Stimulated activated naive CD8-positive, alpha-beta T cell treated with anti-CD3 and anti-CD28 coated beads, Interleukin-15, Interleukin-2, amounts not matched to agents 100 ng/mL and 50 ng/mL, for 24 hours (primary cell): ENCODE measurements around the gene LONP1.

Experiments used
- H3K27ac Mint-ChIP-seq: one replicate; pipeline ENCODE4 v1.8.0; 2021; ENCODE audit warnings: mild to moderate bottlenecking, mixed read lengths
- H3K27me3 Mint-ChIP-seq: one replicate; pipeline ENCODE4 v1.8.0; 2021; ENCODE audit warnings: mixed read lengths
- H3K36me3 Mint-ChIP-seq: one replicate; pipeline ENCODE4 v1.8.0; 2021; ENCODE audit warnings: low read depth, mixed read lengths
- H3K4me1 Mint-ChIP-seq: one replicate; pipeline ENCODE4 v1.8.0; 2021; ENCODE audit warnings: low read depth, mixed read lengths
- H3K4me3 Mint-ChIP-seq: one replicate; pipeline ENCODE4 v1.8.0; 2021; ENCODE audit warnings: mild to moderate bottlenecking, mixed read lengths
- H3K9me3 Mint-ChIP-seq: one replicate; pipeline ENCODE4 v1.8.0; 2021; ENCODE audit warnings: mixed read lengths

Gene LONP1

DNA sequence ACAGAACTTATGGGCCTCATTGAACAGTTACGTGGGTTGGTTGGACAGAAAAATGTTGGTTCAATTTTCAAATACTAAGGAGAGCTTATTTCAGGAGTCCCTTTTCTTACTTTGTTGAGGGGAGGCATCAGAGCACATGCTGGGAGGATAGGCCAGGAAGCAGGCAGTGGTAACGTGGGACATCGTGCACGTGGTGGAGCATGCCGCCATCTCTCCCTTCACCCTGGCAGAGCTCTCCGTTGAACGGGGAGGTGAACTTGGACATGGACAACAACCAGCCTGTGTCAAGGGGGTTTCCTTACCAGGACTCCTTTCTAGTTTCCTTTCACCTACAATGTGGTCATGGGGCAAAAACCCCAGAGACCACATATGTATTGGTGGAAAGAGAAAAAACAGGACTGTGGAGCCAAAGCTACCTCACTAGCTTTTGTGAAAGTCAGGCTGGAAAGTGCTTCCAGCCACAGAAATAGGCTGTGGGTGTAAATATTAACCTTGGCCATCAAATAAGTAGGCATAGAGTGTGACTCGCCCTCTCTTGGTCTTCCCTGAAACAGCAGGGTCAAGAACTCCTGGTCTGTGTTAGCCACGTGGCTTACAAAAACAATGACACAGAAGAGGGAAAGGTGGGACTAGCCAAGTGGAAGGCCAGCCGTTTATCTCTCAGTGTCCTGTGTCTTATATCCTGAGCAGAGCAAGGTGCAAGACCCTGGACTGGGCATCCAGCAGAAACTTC is 54.0 kb downstream of the LONP1 start:
- peaks cover 69% of the 10 kb centered on the region for H3K36me3 Mint-ChIP-seq
- H3K9me3 Mint-ChIP-seq: no peaks in the 10 kb centered on the region
- H3K27ac Mint-ChIP-seq: peak overlapping the region; percentile 75
- no peaks in the 10 kb centered on the region for H3K27me3 Mint-ChIP-seq
- peaks cover 16% of the 10 kb centered on the region for H3K4me1 Mint-ChIP-seq
- no peak overlapping the region for H3K4me3 Mint-ChIP-seq

GRCh38 chr19:5664515-5664914 is 55.4 kb downstream of the LONP1 start:
- Mint-ChIP-seq H3K27me3 (no peaks in the 10 kb centered on the region), H3K4me3 (no peak overlapping the region), H3K4me1 (peaks cover 16% of the 10 kb centered on the region), H3K36me3 (peaks cover 71% of the 10 kb centered on the region), H3K9me3 (no peaks in the 10 kb centered on the region), H3K27ac (no peak overlapping the region)

DNA sequence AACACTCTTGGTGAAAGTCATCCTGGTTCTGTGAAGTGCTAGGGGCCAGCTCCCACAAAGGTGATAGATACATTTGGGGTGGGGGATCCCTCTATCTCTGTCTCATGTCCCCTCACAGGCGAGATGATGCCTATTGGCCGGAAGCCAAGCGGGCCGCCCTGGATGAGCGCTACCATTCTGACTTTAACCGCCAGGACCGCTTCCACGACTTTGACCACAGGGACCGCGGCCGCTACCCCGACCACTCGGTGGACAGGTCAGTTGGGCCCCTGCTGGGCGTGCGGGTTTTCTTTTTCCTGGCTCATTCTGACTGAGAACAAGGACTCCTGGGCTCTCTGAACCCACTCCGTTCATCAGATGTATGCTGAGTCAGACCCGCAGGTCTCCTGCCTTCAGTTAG is 56.0 kb downstream of the LONP1 start:
- Mint-ChIP-seq H3K4me3 (no peak overlapping the region), H3K36me3 (peaks cover 65% of the 10 kb centered on the region), H3K27ac (peak overlapping the region; percentile 45), H3K4me1 (peaks cover 16% of the 10 kb centered on the region), H3K9me3 (no peaks in the 10 kb centered on the region), H3K27me3 (no peaks in the 10 kb centered on the region)

GRCh38 chr19:5661483-5661882 is 58.5 kb downstream of the LONP1 start:
- H3K36me3 Mint-ChIP-seq: peaks cover 56% of the 10 kb centered on the region

GRCh38 chr19:5655412-5655811 is 64.5 kb downstream of the LONP1 start:
- Mint-ChIP-seq H3K36me3 (peaks cover 59% of the 10 kb centered on the region), H3K4me3 (no peak overlapping the region), H3K27me3 (no peaks in the 10 kb centered on the region), H3K4me1 (no peaks in the 10 kb centered on the region), H3K27ac (no peak overlapping the region), H3K9me3 (no peaks in the 10 kb centered on the region)

More at GRCh38 chr19:5661483-5661882, 58.5 kb downstream of the LONP1 start:
- H3K4me3 Mint-ChIP-seq: no peak overlapping the region
- H3K4me1 Mint-ChIP-seq: peaks cover 16% of the 10 kb centered on the region
- no peaks in the 10 kb centered on the region for H3K27me3 Mint-ChIP-seq
- H3K27ac Mint-ChIP-seq: no peak overlapping the region
- H3K9me3 Mint-ChIP-seq: no peaks in the 10 kb centered on the region

DNA sequence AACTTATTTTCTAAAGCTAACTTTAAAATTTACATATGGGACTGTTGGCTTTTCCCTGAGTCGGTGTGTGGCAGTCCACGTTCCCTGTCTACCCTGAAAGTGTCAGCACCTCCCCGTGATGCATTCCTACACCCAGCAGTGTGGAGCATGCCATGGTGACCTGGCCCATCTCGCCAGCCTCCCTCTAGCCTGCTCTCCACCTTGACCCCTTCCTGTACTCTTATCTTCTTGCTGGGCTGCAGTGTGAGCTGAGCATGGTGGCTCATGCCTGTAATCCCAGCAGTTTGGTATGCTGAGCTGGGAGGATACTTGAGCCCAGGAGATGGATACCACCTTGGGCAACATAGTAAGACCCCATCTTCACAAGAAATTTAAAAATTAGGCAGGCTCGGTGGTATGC is 65.0 kb downstream of the LONP1 start:
- Mint-ChIP-seq H3K9me3 (no peaks in the 10 kb centered on the region), H3K36me3 (peaks cover 62% of the 10 kb centered on the region), H3K4me3 (no peak overlapping the region), H3K27ac (no peak overlapping the region), H3K4me1 (no peaks in the 10 kb centered on the region), H3K27me3 (no peaks in the 10 kb centered on the region)

DNA sequence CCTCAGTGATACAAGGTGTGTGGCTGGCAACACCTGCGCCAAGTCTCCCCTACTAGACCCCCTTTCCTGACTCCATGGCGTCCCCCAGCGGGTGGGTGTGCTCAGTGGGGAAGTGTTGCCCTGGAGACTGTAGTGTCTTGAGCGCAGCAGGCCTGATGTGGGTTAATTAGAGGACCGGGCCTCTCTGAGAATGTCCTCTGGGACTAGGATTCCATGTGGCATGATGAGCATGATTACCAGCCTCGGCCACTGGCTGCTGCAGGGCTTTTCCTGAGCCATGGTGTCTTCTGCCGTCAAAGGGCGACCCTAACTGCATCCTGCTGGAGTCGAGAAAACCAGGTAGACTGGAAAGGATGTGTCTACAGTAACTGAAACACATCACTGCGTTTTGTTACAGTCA is 67.7 kb downstream of the LONP1 start:
- H3K9me3 Mint-ChIP-seq: no peaks in the 10 kb centered on the region
- H3K36me3 Mint-ChIP-seq: peaks cover 71% of the 10 kb centered on the region
- no peak overlapping the region for H3K4me3 Mint-ChIP-seq
- no peaks in the 10 kb centered on the region for H3K27me3 Mint-ChIP-seq
- no peaks in the 10 kb centered on the region for H3K4me1 Mint-ChIP-seq
- no peak overlapping the region for H3K27ac Mint-ChIP-seq

- Mint-ChIP-seq H3K9me3 (no peaks in the 10 kb centered on the region), H3K4me1 (no peaks in the 10 kb centered on the region), H3K27ac (no peak overlapping the region), H3K36me3 (peaks cover 75% of the 10 kb centered on the region), H3K27me3 (no peaks in the 10 kb centered on the region), H3K4me3 (no peak overlapping the region)
These were observed 68.6 kb downstream of the LONP1 start for GRCh38 chr19:5651361-5651760.

DNA sequence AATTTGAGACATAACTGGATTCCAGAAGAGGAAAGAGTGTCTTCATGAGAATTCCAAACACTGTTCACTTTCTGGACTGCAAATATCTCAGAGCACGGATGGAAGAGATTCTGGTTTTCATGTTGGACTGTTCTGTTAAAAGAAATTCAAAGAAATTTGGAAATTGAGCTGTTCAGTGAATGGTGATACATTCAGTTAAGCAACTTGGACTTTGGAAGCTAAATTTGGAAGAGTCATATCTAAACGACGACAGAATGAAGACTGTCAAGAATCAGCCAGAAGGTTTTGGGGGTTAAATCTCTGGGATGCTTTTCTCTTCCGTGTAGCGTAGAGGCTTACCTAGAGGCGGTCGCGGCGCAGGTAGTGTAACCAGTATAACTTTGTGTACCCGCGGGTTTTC is 71.5 kb downstream of the LONP1 start:
- H3K27ac Mint-ChIP-seq: no peak overlapping the region
- H3K36me3 Mint-ChIP-seq: peaks cover 81% of the 10 kb centered on the region
- H3K4me1 Mint-ChIP-seq: no peaks in the 10 kb centered on the region
- no peak overlapping the region for H3K4me3 Mint-ChIP-seq
- no peaks in the 10 kb centered on the region for H3K27me3 Mint-ChIP-seq
- H3K9me3 Mint-ChIP-seq: no peaks in the 10 kb centered on the region

DNA sequence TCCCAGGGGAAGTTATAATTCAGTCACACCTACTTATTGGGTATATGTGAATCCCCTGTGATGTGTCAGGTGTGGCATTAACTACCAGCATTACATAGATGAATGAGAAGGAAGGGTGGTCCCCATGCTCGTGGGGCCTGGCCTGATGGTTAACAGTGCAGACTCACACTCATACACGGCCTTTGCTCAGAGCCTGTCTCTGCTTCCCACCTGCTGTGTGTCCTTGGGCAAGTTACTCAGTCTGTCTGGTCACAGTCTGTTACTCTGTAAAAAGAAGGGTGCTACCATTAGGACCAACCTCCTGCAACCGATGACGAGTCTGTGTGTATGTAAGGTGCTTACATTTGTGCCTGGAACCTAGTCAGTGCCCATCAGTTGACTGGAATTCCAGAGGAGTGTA is 73.2 kb downstream of the LONP1 start:
- Mint-ChIP-seq H3K9me3 (no peaks in the 10 kb centered on the region), H3K27me3 (no peaks in the 10 kb centered on the region), H3K4me3 (no peak overlapping the region), H3K36me3 (peaks cover 81% of the 10 kb centered on the region), H3K4me1 (peaks cover under 1% of the 10 kb centered on the region), H3K27ac (peak overlapping the region; percentile 45)

GRCh38 chr19:5645409-5645808 is 74.5 kb downstream of the LONP1 start:
- peak overlapping the region; percentile 5 for H3K27ac Mint-ChIP-seq
- peaks cover 5% of the 10 kb centered on the region for H3K4me1 Mint-ChIP-seq
- no peaks in the 10 kb centered on the region for H3K9me3 Mint-ChIP-seq
- H3K36me3 Mint-ChIP-seq: peaks cover 83% of the 10 kb centered on the region
- no peaks in the 10 kb centered on the region for H3K27me3 Mint-ChIP-seq
- no peak overlapping the region for H3K4me3 Mint-ChIP-seq

- peaks cover 77% of the 10 kb centered on the region for H3K36me3 Mint-ChIP-seq
- no peak overlapping the region for H3K27ac Mint-ChIP-seq
- no peaks in the 10 kb centered on the region for H3K27me3 Mint-ChIP-seq
- H3K4me1 Mint-ChIP-seq: peaks cover 5% of the 10 kb centered on the region
- H3K4me3 Mint-ChIP-seq: no peak overlapping the region
- no peaks in the 10 kb centered on the region for H3K9me3 Mint-ChIP-seq
These were observed 75.9 kb downstream of the LONP1 start for GRCh38 chr19:5644037-5644436.

DNA sequence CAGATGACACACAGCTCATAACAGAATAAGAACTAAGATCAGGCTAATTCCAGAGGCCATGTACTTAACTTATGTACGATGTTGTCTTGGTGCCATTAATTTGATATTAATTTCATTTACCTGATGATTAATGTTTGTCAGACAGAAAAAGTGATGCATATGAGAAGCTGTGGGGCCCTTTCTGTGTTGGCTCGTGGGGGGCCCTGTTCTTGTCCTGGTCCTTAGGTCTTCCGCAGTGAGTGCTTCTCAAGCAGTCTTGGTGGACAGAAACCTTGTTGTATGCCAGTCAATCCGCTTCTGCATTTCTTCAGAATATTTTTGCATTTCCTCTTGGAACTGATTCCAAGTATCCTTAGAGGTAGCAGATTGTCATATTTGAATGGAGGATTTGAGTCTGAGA is 76.9 kb downstream of the LONP1 start:
- Mint-ChIP-seq H3K4me1 (peaks cover 5% of the 10 kb centered on the region), H3K9me3 (no peaks in the 10 kb centered on the region), H3K4me3 (no peak overlapping the region), H3K27ac (no peak overlapping the region), H3K36me3 (peaks cover 71% of the 10 kb centered on the region), H3K27me3 (no peaks in the 10 kb centered on the region)

DNA sequence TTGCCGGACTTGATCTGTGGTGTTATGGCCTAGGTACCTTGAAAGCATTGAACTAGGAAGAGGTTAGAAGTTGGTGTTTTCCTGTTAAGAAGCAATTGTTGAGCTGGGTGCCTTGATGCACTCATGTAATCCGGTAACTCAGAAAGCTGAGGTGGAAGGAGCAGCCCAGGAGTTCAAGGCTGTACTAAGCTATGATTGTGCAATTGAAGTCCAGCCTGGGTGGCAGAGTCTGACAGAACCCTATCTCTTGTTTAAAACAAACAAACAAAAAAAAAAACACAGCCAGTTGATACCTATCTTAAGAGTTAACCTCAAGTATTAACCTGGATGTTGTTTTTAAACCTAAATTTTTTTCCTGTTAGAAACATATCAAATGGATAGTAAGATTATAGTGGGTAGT is 77.7 kb downstream of the LONP1 start:
- Mint-ChIP-seq H3K4me3 (no peak overlapping the region), H3K27me3 (no peaks in the 10 kb centered on the region), H3K36me3 (peaks cover 62% of the 10 kb centered on the region), H3K9me3 (no peaks in the 10 kb centered on the region), H3K27ac (peak overlapping the region; percentile 0), H3K4me1 (peaks cover 5% of the 10 kb centered on the region)
